ENCODE data around the gene S100A5.
A peak's percentile ranks its signal among the peaks of the same experiment; 100 is the strongest.

Gene S100A5

GRCh38 chr1:153547560-153548551 lies 7.1 kb upstream of the S100A5 start:
- no peak for DNase-seq (ENCODE audit: low spot score)

- DNase-seq (ENCODE audit: low spot score), result no peak
Measured at GRCh38 chr1:153546796-153547559, 6.2 kb upstream of the S100A5 start.

DNA sequence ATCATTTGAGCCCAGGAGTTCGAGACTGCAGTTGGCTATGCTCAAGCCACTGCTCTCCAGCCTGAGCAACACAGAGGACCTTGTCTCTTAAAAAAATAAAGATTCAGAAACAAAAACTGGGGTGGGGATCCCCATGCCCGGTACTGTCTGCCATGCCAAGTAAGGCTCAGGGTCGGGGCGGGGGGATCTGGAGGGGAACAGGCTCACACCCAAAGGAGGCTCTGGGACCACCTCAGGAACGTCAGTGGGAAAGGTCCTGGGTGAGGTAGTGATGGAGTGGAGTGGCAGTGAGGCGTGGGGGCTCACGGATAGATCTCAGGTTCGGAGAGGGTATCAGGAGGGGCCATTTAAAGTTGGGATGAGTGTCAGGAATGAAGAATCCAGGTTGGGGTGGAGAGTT lies 5.6 kb upstream of the S100A5 start:
- DNase-seq (ENCODE audit: low spot score), result no peak

DNA sequence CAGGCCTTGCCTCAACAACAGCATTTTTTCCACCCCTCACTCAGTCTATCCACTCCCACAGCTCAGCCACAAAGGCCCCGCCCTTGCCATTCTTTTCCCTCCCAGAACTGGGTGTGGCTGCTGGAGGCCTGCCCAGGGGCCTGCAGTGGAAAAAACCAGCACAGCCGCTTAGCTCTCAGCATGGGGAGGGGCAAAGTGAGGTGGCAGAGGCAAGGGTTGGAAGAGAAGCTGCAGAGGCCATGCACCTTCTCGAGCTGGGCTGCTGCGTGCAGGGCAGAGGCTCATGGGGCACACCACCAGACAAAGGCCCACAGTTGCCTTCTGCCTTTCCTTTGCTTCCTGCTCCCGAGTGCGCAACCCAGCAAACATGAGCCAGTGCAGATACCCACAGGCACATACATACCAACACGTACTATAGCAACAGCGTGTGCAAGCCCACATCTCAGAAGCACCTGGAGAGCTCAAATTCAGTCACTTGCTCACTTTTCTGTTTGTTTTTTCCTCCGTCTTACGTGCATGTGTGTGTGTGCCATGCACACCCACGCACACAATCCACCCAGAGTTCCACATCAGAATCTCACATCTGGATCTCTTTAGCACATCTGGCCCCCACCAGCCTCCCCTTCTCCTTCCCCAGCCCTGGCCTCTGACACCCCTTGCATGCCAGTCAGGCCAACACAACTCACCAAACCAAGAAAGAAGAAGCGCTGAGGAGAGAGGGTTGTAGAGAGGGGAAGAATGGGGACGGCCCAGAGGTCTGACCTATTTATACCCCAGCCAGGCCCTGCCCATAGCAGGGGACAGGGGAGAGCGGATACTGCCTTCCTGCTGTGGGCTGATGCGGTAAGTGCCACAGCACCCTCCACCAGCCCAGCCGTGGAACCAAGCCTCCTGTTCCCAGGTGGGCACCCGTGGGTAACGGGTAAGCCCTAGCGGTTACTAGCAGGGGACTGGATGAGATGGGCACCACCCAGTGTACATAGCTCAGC lies 4.6 kb upstream of the S100A5 start, which contains the start of gene S100A4:
S100A4 (minus strand) TSS at position 740 of the 989 bp plus-strand sequence. CDS start 1,012 bp downstream, outside the sequence.
- peak; percentile 71 for DNase-seq (ENCODE audit: low spot score)

DNA sequence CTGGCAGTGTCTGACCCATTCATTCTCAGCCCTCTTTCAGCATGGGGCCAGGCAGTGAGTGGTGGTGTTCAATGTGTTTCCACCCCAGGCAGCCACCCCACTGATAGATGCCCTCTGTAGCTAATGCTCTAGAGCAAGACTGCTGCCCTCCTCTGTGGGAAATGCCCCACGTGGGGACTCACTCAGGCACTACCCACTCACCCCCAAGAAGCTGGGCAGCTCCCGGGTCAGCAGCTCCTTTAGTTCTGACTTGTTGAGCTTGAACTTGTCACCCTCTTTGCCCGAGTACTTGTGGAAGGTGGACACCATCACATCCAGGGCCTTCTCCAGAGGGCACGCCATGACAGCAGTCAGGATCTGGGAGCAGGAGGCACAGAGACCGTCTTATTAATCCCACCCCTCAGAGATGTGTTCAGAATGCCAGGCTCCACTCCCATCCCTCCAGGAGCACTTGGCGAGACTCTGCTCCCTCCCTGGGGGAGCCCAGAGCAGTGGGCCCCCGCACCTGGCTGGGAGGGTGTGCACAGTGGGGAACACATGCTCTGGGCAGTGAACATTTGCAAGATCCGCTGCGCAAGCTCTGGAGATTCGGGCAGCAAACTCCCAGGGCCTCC lies 3.8 kb upstream of the S100A5 start:
- no peak for DNase-seq (ENCODE audit: low spot score)

DNA sequence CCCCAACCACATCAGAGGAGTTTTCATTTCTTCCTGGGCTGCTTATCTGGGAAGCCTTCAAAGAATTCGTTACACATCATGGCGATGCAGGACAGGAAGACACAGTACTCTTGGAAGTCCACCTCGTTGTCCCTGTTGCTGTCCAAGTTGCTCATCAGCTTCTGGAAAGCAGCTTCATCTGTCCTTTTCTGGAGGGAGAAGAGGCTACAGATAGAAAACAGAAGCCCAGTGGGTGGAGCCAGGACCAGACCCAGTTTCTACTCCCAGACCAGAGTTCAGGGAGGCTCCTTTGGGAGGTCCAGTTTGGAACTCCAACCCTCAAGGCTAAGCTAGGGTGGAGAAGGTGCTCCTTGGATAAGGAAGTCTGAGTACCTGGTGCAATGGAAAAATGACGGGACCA lies 3.0 kb upstream of the S100A5 start:
- DNase-seq (ENCODE audit: low spot score), result no peak

- DNase-seq (ENCODE audit: low spot score), result no peak
Measured at GRCh38 chr1:153542956-153543711, 2.4 kb upstream of the S100A5 start.

DNA sequence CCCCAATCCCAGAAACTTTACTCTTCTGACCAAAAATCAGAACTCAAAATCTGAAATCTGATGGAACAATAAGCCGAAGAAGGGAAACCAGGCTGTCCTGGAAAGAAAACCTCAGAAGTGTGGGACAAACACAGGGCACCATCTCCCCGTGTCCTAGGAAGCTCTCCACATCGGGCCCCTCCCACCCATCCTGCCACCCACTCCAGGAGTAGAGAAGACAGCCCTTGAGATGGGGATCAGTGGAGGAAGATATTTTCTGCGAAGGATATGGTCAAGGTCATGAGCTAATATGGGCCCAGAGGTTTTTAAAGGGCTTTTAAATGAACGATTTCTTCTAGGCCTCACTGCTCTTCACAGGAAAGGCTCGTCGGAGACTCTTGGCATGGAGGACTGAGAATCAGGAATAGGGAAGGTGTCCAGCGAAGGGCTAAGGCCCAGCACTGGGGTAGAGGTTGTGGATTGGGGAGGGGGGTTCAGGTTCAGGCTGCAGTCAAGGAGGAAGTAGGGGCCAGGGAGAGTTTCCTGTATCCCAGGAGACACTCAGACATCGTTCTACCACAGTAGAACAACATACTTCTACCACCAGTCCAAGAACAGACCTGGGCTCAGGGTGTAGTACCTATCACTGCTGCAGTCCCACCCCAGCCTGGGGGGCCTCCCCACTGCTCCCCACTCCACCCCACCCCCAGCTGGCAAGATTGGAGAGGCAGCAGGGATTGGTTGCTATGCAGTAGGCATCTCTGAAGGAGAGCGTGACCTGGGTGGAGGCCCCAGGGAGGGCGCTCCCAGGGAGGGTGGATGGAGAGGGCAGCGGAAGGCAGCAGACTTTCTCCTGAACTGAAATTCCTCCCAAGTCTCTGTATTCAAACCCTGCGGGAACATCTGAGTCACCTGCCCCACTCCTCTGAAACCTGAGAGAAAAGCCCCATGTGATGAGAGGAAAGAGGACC lies 1.2 kb upstream of the S100A5 start:
- no peak for DNase-seq (ENCODE audit: low spot score)

DNA sequence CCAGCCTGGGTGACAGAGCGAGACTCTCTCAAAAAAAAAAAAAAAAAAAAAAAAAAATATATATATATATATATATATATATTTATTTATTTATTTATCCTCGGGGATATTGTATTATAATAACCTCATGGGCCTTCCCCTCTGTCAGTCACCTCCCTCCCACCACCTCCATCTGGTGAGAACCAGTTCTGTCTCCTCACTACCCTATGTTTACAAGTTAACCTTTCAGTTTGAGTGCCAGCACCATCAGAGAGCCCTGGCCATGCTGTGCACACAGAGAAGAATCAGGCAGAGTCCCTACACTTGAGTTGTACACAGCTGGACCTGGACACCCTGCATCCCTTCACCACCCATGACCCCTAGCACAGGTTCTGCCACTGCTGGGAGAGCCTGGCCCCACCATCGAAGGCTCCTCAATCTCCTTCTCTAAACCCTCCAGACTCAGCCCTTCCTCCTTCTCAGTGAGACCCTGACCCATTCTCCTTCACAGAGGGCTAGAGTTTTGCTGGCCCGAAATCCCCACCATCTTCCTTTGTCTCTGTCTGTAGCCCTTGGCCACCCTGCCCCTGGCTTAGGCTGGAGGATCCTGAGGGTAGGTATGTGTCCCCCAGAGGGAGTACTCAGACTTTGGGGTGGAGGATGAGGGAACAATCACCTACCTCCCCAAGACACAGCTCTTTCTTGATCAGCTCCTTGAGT lies 1.2 kb downstream of the S100A5 start:
- DNase-seq (ENCODE audit: low spot score), result no peak

GRCh38 chr1:153538315-153538821 lies 2.4 kb downstream of the S100A5 start:
- DNase-seq (ENCODE audit: low spot score), result no peak

DNA sequence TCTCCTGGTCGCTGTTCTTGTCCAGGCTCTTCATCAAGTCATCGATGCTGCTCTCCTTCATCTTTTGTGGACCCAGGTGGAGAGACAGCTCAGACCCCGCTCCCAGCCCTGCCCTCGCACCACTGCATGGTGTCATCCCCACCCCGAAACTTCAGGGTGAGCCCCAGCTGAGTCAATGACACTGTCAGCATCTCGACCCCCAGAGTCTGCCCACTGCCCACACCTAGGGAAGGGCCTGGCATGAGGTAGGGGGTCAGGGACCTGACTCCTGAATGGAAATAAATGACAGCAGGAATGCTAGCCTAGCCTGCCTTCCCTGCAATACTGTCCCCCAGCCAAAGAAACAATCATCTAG lies 3.4 kb downstream of the S100A5 start:
- no peak for DNase-seq (ENCODE audit: low spot score)

GRCh38 chr1:153536671-153537375 lies 3.9 kb downstream of the S100A5 start:
- DNase-seq (ENCODE audit: low spot score), result no peak

- DNase-seq (ENCODE audit: low spot score), result peak; percentile 77
Measured at GRCh38 chr1:153536012-153536670, 4.6 kb downstream of the S100A5 start.

DNA sequence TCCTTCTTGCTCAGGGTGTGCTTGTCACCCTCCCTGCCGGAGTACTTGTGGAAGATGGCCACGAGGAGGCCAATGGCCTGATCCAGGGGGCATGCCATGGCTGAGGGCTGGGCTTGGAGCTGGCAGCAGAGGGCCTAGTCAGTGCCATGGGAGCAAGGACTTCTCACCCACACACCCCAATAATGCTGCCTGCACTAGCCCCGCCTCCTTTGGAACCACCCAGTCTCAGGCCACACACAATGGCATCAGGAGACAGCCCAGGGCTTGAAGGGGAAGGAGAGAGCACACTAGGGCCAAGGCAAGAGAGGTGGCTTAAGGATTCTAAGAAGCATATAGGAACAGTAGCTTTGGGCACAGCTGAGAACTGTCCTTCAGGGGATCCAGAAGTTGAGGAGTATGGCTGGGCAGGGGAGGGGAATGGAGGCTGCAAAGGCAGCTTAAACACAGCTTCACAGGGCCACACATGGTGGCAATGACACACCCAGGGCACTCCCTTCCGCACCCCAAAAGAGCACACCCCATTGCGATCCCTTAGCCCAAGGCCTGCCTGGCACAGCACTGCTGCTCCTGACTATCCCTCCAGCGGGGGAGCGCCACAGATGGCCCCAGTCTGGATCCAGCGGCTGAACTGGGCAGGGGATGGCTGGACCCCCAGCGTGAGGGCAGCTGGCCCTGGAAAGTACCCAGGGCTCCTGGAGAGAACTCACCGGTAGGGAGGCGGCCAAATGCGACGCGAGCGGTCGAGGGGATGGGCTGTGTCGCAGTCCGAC lies 5.3 kb downstream of the S100A5 start, which contains the start of gene S100A6:
S100A6 (minus strand) TSS at position 750 of the 770 bp plus-strand sequence; CDS start at position 98, 652 bp downstream.
- DNase-seq (ENCODE audit: low spot score), result no peak

- no peak for DNase-seq (ENCODE audit: low spot score)
Measured at GRCh38 chr1:153534925-153535241, 5.9 kb downstream of the S100A5 start.

GRCh38 chr1:153534226-153534924 lies 6.4 kb downstream of the S100A5 start:
- DNase-seq (ENCODE audit: low spot score), result no peak
